ENCODE measurements around the gene GLT1D1.

Gene GLT1D1

DNA sequence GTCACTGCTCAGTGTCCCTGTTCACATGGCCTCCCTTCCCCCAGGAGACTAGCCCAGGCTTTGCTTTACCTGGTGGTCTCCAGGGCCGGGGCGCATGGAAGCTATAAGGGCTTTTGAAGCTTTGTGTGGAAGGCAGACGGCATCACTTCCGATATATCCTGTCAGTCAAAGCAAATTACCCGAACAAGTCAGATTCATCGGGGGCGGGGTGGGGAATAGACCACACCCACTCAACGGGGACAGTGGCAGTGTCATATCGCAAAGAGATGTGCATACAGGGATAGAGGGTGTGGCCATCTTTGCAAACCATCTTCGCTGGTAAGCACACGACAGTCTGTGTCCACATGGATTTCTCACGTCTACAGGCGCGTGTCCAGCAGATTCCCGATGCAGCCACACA lies 127.3 kb downstream of the GLT1D1 start:
- no peaks in the 10 kb centered on the region for H3K36me3 ChIP-seq (ENCODE audit: insufficient read depth, low read length)
- H3K4me2 ChIP-seq (ENCODE audit: insufficient read depth, low read length), result no peak overlapping the region
- H3K4me3 ChIP-seq (ENCODE audit: low read depth in 1 of 2, low read length in 2 of 2), result no peak overlapping the region
- H4K20me1 ChIP-seq (ENCODE audit: insufficient read depth, low read length), result no peaks in the 10 kb centered on the region
- H3K27ac ChIP-seq (ENCODE audit: low read length), result no peak overlapping the region
- TF ChIP-seq, protein P1, sequence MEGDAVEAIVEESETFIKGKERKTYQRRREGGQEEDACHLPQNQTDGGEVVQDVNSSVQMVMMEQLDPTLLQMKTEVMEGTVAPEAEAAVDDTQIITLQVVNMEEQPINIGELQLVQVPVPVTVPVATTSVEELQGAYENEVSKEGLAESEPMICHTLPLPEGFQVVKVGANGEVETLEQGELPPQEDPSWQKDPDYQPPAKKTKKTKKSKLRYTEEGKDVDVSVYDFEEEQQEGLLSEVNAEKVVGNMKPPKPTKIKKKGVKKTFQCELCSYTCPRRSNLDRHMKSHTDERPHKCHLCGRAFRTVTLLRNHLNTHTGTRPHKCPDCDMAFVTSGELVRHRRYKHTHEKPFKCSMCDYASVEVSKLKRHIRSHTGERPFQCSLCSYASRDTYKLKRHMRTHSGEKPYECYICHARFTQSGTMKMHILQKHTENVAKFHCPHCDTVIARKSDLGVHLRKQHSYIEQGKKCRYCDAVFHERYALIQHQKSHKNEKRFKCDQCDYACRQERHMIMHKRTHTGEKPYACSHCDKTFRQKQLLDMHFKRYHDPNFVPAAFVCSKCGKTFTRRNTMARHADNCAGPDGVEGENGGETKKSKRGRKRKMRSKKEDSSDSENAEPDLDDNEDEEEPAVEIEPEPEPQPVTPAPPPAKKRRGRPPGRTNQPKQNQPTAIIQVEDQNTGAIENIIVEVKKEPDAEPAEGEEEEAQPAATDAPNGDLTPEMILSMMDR (IDR thresholded peaks at IDR 0.05; ENCODE audit: borderline replicate concordance, extremely low read depth, low read length, poor library complexity, severe bottlenecking), result no peak
- TF ChIP-seq EZH2 (IDR thresholded peaks at IDR 0.05; ENCODE audit: borderline replicate concordance, low read depth, low read length, severe bottlenecking), result no peak
- DNase-seq (no peak), ATAC-seq (ENCODE audit: insufficient read depth, low read depth) (no peak)
- no peak overlapping the region for H2AFZ ChIP-seq (ENCODE audit: low read depth, low read length)
- no peaks in the 10 kb centered on the region for H3K4me1 ChIP-seq (ENCODE audit: insufficient read depth, low read length)
- H3K9ac ChIP-seq (ENCODE audit: low read depth, low read length), result no peak overlapping the region
- H3K79me2 ChIP-seq (ENCODE audit: insufficient read depth, low read length), result no peaks in the 10 kb centered on the region
- no peaks in the 10 kb centered on the region for H3K9me3 ChIP-seq (ENCODE audit: insufficient read depth, low read length, severe bottlenecking)
- H3K27me3 ChIP-seq (ENCODE audit: insufficient read depth, low read length, poor library complexity), result no peaks in the 10 kb centered on the region

DNA sequence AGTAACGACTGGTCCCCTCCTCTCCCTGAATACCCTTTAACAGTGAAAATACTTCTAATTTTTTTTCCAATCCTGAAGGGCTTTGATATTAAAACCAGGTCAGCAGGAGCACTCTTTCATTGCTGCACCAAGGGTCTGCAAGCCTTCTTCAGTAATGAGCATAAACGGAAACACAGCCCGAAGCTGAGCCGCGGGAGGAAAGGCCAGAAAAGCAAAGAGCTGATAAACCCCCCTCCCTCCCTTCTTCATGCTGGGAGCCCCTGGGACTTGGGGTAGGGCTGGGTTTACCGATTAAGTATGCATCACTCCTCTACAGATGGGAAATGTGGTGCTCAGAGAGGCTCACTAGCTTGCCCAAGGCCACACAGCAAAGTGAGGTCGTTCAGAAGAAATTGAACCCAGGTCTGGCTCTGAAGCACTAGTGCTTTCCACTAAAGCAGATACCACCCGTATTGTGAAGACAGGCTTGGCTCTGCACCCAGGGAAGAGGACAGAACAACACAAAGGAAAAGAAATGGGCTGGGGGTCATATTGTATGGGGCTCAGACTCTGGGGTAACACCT lies 128.8 kb downstream of the GLT1D1 start:
- no peak overlapping the region for H3K9ac ChIP-seq (ENCODE audit: low read depth, low read length)
- no peak overlapping the region for H3K4me3 ChIP-seq (ENCODE audit: low read depth in 1 of 2, low read length in 2 of 2)
- H3K27ac ChIP-seq (ENCODE audit: low read length), result no peak overlapping the region
- no peaks in the 10 kb centered on the region for H3K27me3 ChIP-seq (ENCODE audit: insufficient read depth, low read length, poor library complexity)
- H2AFZ ChIP-seq (ENCODE audit: low read depth, low read length), result no peak overlapping the region
- no peaks in the 10 kb centered on the region for H3K9me3 ChIP-seq (ENCODE audit: insufficient read depth, low read length, severe bottlenecking)
- DNase-seq (no peak), ATAC-seq (ENCODE audit: insufficient read depth, low read depth) (no peak)
- no peaks in the 10 kb centered on the region for H3K4me1 ChIP-seq (ENCODE audit: insufficient read depth, low read length)
- H3K79me2 ChIP-seq (ENCODE audit: insufficient read depth, low read length), result no peaks in the 10 kb centered on the region
- TF ChIP-seq EZH2 (IDR thresholded peaks at IDR 0.05; ENCODE audit: borderline replicate concordance, low read depth, low read length, severe bottlenecking), result no peak
- TF ChIP-seq, protein P1 (IDR thresholded peaks at IDR 0.05; ENCODE audit: borderline replicate concordance, extremely low read depth, low read length, poor library complexity, severe bottlenecking), result no peak
- H4K20me1 ChIP-seq (ENCODE audit: insufficient read depth, low read length), result no peaks in the 10 kb centered on the region
- no peaks in the 10 kb centered on the region for H3K36me3 ChIP-seq (ENCODE audit: insufficient read depth, low read length)
- no peak overlapping the region for H3K4me2 ChIP-seq (ENCODE audit: insufficient read depth, low read length)

DNA sequence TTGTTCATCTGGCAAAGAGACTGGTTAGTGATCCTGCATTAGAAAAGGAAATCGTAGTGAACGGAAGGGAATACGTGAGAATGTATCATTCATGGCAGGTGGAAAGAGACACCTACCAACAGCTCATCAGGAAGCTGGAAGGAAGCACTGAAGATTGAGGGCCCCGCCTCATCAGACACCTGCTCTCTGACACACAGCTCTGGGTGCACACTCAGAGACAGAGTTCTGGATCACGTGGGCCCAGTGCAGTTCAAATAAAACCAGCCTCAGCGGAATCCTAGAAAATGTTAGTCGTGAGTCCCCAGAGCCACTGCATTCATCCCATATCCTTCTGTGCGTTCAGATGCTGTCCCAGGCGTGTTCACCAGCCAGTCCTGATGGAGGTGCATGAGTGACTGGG lies 129.7 kb downstream of the GLT1D1 start:
- Histone ChIP-seq H3K36me3 (ENCODE audit: insufficient read depth, low read length) (no peaks in the 10 kb centered on the region), H3K27ac (ENCODE audit: low read length) (no peak overlapping the region), H3K9ac (ENCODE audit: low read depth, low read length) (no peak overlapping the region), H3K4me3 (ENCODE audit: low read depth in 1 of 2, low read length in 2 of 2) (no peak overlapping the region), H3K79me2 (ENCODE audit: insufficient read depth, low read length) (no peaks in the 10 kb centered on the region), H3K4me2 (ENCODE audit: insufficient read depth, low read length) (no peak overlapping the region), H3K9me3 (ENCODE audit: insufficient read depth, low read length, severe bottlenecking) (no peaks in the 10 kb centered on the region), H4K20me1 (ENCODE audit: insufficient read depth, low read length) (no peaks in the 10 kb centered on the region), H3K4me1 (ENCODE audit: insufficient read depth, low read length) (no peaks in the 10 kb centered on the region), H2AFZ (ENCODE audit: low read depth, low read length) (no peak overlapping the region), H3K27me3 (ENCODE audit: insufficient read depth, low read length, poor library complexity) (no peaks in the 10 kb centered on the region)
- DNase-seq (no peak), ATAC-seq (ENCODE audit: insufficient read depth, low read depth) (no peak)
- TF ChIP-seq, protein P1 (IDR thresholded peaks at IDR 0.05; ENCODE audit: borderline replicate concordance, extremely low read depth, low read length, poor library complexity, severe bottlenecking), result no peak
- no peak for TF ChIP-seq EZH2 (IDR thresholded peaks at IDR 0.05; ENCODE audit: borderline replicate concordance, low read depth, low read length, severe bottlenecking)

DNA sequence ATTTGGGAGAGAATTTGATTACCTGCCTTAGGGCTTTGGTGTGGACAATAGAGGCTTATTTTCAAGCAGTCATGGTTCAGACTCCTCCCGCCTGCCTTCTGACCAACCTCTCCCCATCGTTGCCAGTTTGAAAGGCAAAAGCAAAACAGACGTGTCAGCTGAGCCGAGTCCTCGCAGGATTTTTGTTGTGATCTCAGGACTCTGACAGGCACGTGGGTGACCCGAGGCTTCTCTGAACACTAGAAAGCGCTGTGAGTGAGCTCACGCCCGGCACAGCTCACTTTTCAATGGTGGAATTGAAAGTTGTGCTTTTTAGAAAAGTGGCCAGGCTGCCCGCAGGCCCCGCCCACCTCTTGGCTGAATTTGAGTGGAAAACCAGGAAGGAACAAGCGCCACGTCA lies 130.1 kb downstream of the GLT1D1 start:
- Histone ChIP-seq H3K4me3 (ENCODE audit: low read depth in 1 of 2, low read length in 2 of 2) (no peak overlapping the region), H3K4me1 (ENCODE audit: insufficient read depth, low read length) (no peaks in the 10 kb centered on the region), H3K4me2 (ENCODE audit: insufficient read depth, low read length) (no peak overlapping the region), H3K27me3 (ENCODE audit: insufficient read depth, low read length, poor library complexity) (no peaks in the 10 kb centered on the region), H2AFZ (ENCODE audit: low read depth, low read length) (no peak overlapping the region), H3K9me3 (ENCODE audit: insufficient read depth, low read length, severe bottlenecking) (no peaks in the 10 kb centered on the region), H3K27ac (ENCODE audit: low read length) (no peak overlapping the region), H3K79me2 (ENCODE audit: insufficient read depth, low read length) (no peaks in the 10 kb centered on the region), H3K9ac (ENCODE audit: low read depth, low read length) (no peak overlapping the region), H3K36me3 (ENCODE audit: insufficient read depth, low read length) (no peaks in the 10 kb centered on the region), H4K20me1 (ENCODE audit: insufficient read depth, low read length) (no peaks in the 10 kb centered on the region)
- TF ChIP-seq, protein P1 (IDR thresholded peaks at IDR 0.05; ENCODE audit: borderline replicate concordance, extremely low read depth, low read length, poor library complexity, severe bottlenecking), result no peak
- TF ChIP-seq EZH2 (IDR thresholded peaks at IDR 0.05; ENCODE audit: borderline replicate concordance, low read depth, low read length, severe bottlenecking), result no peak
- DNase-seq, result no peak
- no peak for ATAC-seq (ENCODE audit: insufficient read depth, low read depth)

Measured in DND-41 (cell line).